Dermis lymphatic vessel endothelial cell (primary cell): Measurements from ENCODE around the gene CBR1. TPM values are rescaled to one million over a fixed set of nuclear protein-coding genes. Genes with fewer than 3 reads are reported as not detected.

Source experiments
- total RNA-seq: library from RNA; depleted of rRNA; stranded (reverse); fragments of >200 nt; gene quantifications from 2 replicates; pipeline ENCODE4 v1.2.1, GENCODE V29; 2014

Gene CBR1
- 19.5 and 29.2 TPM in 2 replicates for total RNA-seq

DNA sequence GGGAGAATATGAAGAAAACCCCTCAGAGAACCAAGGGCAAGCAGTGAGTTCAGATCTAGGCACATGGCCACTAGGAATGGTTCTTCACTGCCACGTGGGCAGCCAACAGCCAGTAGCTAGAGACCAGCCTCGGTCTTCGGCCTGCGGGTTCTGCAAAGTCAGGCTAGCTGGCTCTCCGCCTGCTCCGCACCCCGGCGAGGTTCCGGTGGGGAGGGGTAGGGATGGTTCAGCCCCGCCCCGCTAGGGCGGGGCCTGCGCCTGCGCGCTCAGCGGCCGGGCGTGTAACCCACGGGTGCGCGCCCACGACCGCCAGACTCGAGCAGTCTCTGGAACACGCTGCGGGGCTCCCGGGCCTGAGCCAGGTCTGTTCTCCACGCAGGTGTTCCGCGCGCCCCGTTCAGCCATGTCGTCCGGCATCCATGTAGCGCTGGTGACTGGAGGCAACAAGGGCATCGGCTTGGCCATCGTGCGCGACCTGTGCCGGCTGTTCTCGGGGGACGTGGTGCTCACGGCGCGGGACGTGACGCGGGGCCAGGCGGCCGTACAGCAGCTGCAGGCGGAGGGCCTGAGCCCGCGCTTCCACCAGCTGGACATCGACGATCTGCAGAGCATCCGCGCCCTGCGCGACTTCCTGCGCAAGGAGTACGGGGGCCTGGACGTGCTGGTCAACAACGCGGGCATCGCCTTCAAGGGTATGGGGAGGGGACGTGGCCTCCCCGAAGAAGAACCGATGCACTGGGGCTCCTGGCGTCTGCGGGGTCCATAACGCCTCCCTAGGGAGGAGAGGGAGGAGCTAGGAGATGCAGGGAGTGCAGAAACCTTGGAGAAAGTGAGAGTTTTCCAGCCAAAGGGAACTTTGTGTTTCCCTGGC is at the start of gene CBR1:
Gene CBR1, plus strand, starts transcription at position 312 of the 871 bp plus-strand sequence. Its CDS starts 92 bp downstream, at position 404.

DNA sequence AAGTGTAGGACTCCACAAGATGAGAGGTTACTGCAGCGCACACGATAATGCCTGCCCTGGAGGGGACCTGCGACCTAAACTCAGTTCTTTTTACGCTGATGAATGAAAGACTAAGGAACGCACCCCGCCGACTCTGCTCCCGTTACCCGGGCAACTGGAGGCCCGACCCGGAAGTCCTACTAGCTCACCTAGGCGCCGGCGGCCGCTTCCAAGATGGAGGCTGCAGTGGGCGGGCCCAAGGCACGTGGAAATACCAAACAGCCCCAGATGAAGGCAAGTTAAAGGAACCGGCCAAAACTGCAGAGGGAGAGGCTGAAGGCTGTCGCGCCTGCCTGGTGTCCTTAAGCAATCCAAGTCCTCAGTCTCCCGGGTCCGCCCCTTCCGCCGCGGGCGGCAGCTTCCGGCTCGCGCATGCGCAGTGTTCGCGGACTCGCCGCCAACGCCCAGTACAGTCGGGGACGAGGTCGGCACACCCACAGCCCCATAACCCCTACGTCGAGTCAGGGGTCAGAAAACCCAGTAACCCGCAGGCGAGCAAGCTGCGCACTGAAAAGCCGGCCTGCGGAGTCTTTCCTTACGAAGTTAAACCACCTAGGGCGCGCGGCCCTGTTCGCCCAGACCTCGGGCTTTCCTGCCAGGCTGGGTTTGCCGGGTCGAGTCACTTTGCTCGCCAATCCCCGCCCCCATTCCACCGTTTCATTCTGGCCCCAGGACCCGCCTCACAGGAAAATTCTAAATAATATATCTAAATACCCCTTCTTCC is 9.5 kb upstream of the CBR1 start, which contains the start of gene SETD4:
Gene SETD4, minus strand, starts transcription at position 368 of the 763 bp plus-strand sequence. CDS start 1,638 bp downstream, outside the sequence.

Other genes with a start within 250 kb of the CBR1 start
- gene SETD4, start 9.5 kb upstream of the CBR1 start, total RNA-seq, result 8.5 and 10.4 TPM in 2 replicates
- 0.69 and 0.76 TPM in 2 replicates for gene CBR3, start 65.1 kb downstream of the CBR1 start, total RNA-seq
- 2.3 TPM in 2 replicates for gene DOP1B, start 86.8 kb downstream of the CBR1 start, total RNA-seq